Keratinocyte (primary cell): ENCODE results near the gene KMT5B. TPM values are rescaled to one million over a fixed set of nuclear protein-coding genes. Genes with fewer than 3 reads are reported as not detected.

Experiments
- DNase-seq: peaks from one replicate; pipeline ENCODE4 v3.0.0-alpha.2; 2011; ENCODE audit warnings: low read depth, missing footprints, low spot score
- FAIRE-seq: peaks from 2 replicates; lab custom pipeline; 2011; peaks lifted over from hg19 to GRCh38; lab: Jason Lieb, UNC
- H2AFZ ChIP-seq: 2 replicates; pipeline ENCODE4 v1.6.0; 2012; ENCODE audit warnings: low read length, control low read depth, inconsistent platforms; ENCODE audit not compliant: control insufficient read depth
- H3K27ac ChIP-seq: 2 replicates; pipeline ENCODE4 v1.5.1; 2011; ENCODE audit warnings: low read length; ENCODE audit not compliant: control insufficient read depth, insufficient read depth
- H3K27me3 ChIP-seq: 3 replicates; pipeline ENCODE4 v1.6.0; 2011; ENCODE audit warnings: low read length; ENCODE audit not compliant: control insufficient read depth, insufficient read depth; ENCODE audit errors: extremely low read depth
- H3K36me3 ChIP-seq, 2 experiments: 2 replicates in 1 of 2; 3 replicates in 1 of 2; pipeline ENCODE4 v1.5.1; 2011; ENCODE audit warnings: low read length in 2 of 2, mild to moderate bottlenecking in 1 of 2; ENCODE audit not compliant: control insufficient read depth in 2 of 2, insufficient read depth in 2 of 2; ENCODE audit errors: extremely low read depth in 1 of 2
- H3K4me1 ChIP-seq: 3 replicates; pipeline ENCODE4 v1.5.1; 2011; ENCODE audit warnings: low read length; ENCODE audit not compliant: control insufficient read depth, insufficient read depth; ENCODE audit errors: extremely low read depth
- H3K4me2 ChIP-seq: 3 replicates; pipeline ENCODE4 v1.6.0; 2011; ENCODE audit warnings: low read depth, low read length; ENCODE audit not compliant: control insufficient read depth, insufficient read depth; ENCODE audit errors: extremely low read depth
- H3K4me3 ChIP-seq, 3 experiments: fragments of 200-600 bp in 1 of 3; sonication (generic) in 1 of 3; 2 replicates in 2 of 3; 3 replicates in 1 of 3; pipeline ENCODE4 v1.5.1; 2011 to 2016; ENCODE audit warnings: low read length in 3 of 3, mild to moderate bottlenecking in 3 of 3, control low read depth in 2 of 3, inconsistent platforms in 1 of 3, low read depth in 1 of 3, mixed read lengths in 1 of 3, mixed run types in 1 of 3, moderate library complexity in 1 of 3; ENCODE audit not compliant: control insufficient read depth in 2 of 3, insufficient read depth in 2 of 3; ENCODE audit errors: extremely low read depth in 1 of 3
- H3K79me2 ChIP-seq: 2 replicates; pipeline ENCODE4 v1.6.0; 2012; ENCODE audit warnings: low read length; ENCODE audit not compliant: control insufficient read depth, insufficient read depth
- H3K9ac ChIP-seq: 3 replicates; pipeline ENCODE4 v1.6.0; 2011; ENCODE audit warnings: low read length; ENCODE audit not compliant: control insufficient read depth, insufficient read depth; ENCODE audit errors: extremely low read depth
- H3K9me1 ChIP-seq: 3 replicates; pipeline ENCODE4 v1.6.0; 2011; ENCODE audit warnings: low read length; ENCODE audit not compliant: control insufficient read depth, insufficient read depth; ENCODE audit errors: extremely low read depth
- H3K9me3 ChIP-seq: 2 replicates; pipeline ENCODE4 v1.5.1; 2012; ENCODE audit warnings: low read depth, low read length; ENCODE audit not compliant: control insufficient read depth
- H4K20me1 ChIP-seq: 3 replicates; pipeline ENCODE4 v1.6.0; 2011; ENCODE audit warnings: low read length; ENCODE audit not compliant: control insufficient read depth, insufficient read depth; ENCODE audit errors: extremely low read depth
- EZH2 ChIP-seq: IDR thresholded peaks from one replicate; pipeline ENCODE4 v1.6.1; 2012; ENCODE audit warnings: inconsistent platforms, mild to moderate bottlenecking, low read length, moderate library complexity
- dilution Hi-C: fragments of 300-500 bp; cut with MboI; formaldehyde crosslinking; loops from one replicate; pipeline ENCODE4 v1.7.0; 2020; ENCODE audit warnings: low sequenced_read_pairs; ENCODE audit not compliant: extremely low pct_ligation_motif_present
- polyA plus RNA-seq, 5 experiments: library from polyadenylated mRNA; depleted of rRNA in 3 of 5; stranded (reverse) in 3 of 5; stranded (forward) in 1 of 5; unstranded in 1 of 5; fragments of >200 nt; gene quantifications; 1 replicate in 1 of 5; 2 replicates in 3 of 5; 3 replicates in 1 of 5; pipeline versions ENCODE4 v1.2.1 to v1.2.3, GENCODE V29; 2011 to 2012; ENCODE audit warnings: missing spikeins in 2 of 5, low read depth in 1 of 5, low replicate concordance in 1 of 5
- TF ChIP-seq, protein P1 (sequence below), 3 experiments: IDR thresholded peaks in 1 of 3; conservative IDR thresholded peaks in 1 of 3; optimal IDR thresholded peaks in 1 of 3; 2 replicates in 2 of 3; 3 replicates in 1 of 3; pipeline versions ENCODE3 to v1.5.1; 2011; ENCODE audit warnings: low read length in 3 of 3, mild to moderate bottlenecking in 3 of 3, moderate library complexity in 2 of 3, control low read depth in 1 of 3, inconsistent platforms in 1 of 3; ENCODE audit not compliant: insufficient read depth in 2 of 3; ENCODE audit errors: extremely low read depth in 1 of 3

Gene KMT5B
- polyA plus RNA-seq, 1 donor (not counting 4 experiments of a cell fraction or from before 2014, with no cell fraction given): 17.2 TPM

- H3K79me2 ChIP-seq: no peaks in the 10 kb centered on the region
- H3K9me3 ChIP-seq: no peaks in the 10 kb centered on the region
- no peak overlapping the region for H2AFZ ChIP-seq
- no peaks in the 10 kb centered on the region for H3K9me1 ChIP-seq
- H3K4me1 ChIP-seq: peaks cover 2% of the 10 kb centered on the region
- no peak overlapping the region for H3K9ac ChIP-seq
- no peaks in the 10 kb centered on the region for H4K20me1 ChIP-seq
- no peak overlapping the region for H3K4me2 ChIP-seq
- dilution Hi-C loops: no loop called here
- H3K27ac ChIP-seq: no peak overlapping the region
- DNase-seq (no peak), FAIRE-seq (no peak)
- no peak overlapping the region for H3K4me3 ChIP-seq
- no peak for TF ChIP-seq EZH2
- TF ChIP-seq, protein P1, sequence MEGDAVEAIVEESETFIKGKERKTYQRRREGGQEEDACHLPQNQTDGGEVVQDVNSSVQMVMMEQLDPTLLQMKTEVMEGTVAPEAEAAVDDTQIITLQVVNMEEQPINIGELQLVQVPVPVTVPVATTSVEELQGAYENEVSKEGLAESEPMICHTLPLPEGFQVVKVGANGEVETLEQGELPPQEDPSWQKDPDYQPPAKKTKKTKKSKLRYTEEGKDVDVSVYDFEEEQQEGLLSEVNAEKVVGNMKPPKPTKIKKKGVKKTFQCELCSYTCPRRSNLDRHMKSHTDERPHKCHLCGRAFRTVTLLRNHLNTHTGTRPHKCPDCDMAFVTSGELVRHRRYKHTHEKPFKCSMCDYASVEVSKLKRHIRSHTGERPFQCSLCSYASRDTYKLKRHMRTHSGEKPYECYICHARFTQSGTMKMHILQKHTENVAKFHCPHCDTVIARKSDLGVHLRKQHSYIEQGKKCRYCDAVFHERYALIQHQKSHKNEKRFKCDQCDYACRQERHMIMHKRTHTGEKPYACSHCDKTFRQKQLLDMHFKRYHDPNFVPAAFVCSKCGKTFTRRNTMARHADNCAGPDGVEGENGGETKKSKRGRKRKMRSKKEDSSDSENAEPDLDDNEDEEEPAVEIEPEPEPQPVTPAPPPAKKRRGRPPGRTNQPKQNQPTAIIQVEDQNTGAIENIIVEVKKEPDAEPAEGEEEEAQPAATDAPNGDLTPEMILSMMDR (optimal IDR thresholded peaks at IDR 0.05 in 1 of 3, IDR thresholded peaks at IDR 0.05 in 1 of 3, conservative IDR thresholded peaks at IDR 0.05 in 1 of 3; ENCODE audit: extremely low read depth in 1 of 3, insufficient read depth in 2 of 3, low read length in 3 of 3): no peak
- H3K27me3 ChIP-seq: peaks cover 5% of the 10 kb centered on the region
- H3K36me3 ChIP-seq: no peaks in the 10 kb centered on the region
These were observed 8.3 kb upstream of the KMT5B start for GRCh38 chr11:68221406-68221805.

DNA sequence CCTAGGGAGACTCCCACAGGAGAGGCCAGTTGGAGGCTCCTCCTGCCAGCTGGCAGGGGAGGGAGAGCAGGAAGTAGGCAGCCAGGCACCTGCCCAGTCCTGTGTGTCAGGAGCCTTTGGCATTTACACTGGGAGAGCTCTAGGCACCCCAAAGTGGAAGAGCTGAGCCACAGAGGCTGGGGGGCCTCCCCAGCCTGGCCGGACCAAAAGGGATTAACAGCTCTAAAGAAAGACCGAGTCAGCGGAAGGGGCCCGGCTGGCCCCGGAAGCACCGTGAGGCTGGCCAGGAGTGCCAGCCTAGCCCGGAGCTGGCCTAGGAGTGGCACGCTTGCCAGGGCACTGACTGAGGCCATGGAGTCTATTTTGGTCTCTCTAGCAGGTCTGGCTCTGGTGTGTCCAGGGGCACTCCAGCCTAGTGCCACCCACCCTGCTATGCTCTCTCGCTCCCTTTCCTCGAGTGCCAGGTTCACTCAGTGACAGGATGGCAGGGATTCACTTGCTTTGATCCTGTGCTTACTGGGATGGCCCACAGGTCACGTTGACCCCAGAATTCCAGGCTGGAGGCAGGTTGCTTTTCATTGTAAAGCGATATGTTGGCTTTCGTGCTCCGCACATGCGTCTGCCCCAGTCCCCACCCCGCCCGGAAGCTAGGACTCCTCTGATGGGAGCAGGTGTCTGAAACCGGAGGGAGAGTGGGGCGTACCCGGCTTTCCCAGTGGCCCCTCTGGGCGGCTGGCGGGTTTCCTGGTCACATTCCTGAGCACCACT, 3.3 kb upstream of the KMT5B start:
- H4K20me1 ChIP-seq: peaks cover 8% of the 10 kb centered on the region
- H2AFZ ChIP-seq: peak overlapping the region; percentile 65
- peaks cover 13% of the 10 kb centered on the region for H3K79me2 ChIP-seq
- no peak for TF ChIP-seq EZH2
- TF ChIP-seq, protein P1 (optimal IDR thresholded peaks at IDR 0.05 in 1 of 3, IDR thresholded peaks at IDR 0.05 in 1 of 3, conservative IDR thresholded peaks at IDR 0.05 in 1 of 3; ENCODE audit: extremely low read depth in 1 of 3, insufficient read depth in 2 of 3, low read length in 3 of 3): no peak
- H3K27me3 ChIP-seq: peaks cover 5% of the 10 kb centered on the region
- H3K36me3 ChIP-seq: no peaks in the 10 kb centered on the region
- H3K27ac ChIP-seq: no peak overlapping the region
- peak overlapping the region; percentile 44 for H3K4me2 ChIP-seq
- H3K9me3 ChIP-seq: no peaks in the 10 kb centered on the region
- peaks cover 29% of the 10 kb centered on the region for H3K4me1 ChIP-seq
- no peak for DNase-seq
- H3K9me1 ChIP-seq: no peaks in the 10 kb centered on the region
- no peak for FAIRE-seq
- no peak overlapping the region for H3K9ac ChIP-seq
- dilution Hi-C loops: no loop called here
- H3K4me3 ChIP-seq: peak overlapping the region in 1 of 3 experiments; percentile 15
